ENCODE results near the gene BCAN.

Gene BCAN

DNA sequence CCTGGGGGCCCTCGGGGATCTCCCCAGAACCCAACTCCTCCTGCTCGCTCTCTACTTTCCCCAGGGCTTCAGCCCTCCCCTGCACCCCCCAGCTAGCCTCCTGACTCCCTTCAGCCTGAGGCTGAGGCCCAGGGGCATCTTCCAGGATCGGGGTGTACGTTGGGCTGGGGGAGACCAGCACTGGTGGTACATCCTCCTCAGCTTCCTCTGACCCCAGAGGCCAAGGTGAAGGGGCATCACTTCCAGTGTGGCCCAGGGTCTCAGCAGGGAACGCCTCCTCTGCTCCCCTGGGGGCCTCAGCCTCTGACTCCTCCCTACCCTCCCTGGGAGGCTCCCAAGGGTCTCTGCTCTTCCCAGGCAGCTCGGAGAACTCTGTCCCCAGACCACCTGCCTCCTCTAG lies 28.4 kb downstream of the BCAN start:
- no peaks in the 10 kb centered on the region for H3K27me3 ChIP-seq
- TF ChIP-seq, protein P1, sequence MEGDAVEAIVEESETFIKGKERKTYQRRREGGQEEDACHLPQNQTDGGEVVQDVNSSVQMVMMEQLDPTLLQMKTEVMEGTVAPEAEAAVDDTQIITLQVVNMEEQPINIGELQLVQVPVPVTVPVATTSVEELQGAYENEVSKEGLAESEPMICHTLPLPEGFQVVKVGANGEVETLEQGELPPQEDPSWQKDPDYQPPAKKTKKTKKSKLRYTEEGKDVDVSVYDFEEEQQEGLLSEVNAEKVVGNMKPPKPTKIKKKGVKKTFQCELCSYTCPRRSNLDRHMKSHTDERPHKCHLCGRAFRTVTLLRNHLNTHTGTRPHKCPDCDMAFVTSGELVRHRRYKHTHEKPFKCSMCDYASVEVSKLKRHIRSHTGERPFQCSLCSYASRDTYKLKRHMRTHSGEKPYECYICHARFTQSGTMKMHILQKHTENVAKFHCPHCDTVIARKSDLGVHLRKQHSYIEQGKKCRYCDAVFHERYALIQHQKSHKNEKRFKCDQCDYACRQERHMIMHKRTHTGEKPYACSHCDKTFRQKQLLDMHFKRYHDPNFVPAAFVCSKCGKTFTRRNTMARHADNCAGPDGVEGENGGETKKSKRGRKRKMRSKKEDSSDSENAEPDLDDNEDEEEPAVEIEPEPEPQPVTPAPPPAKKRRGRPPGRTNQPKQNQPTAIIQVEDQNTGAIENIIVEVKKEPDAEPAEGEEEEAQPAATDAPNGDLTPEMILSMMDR (IDR thresholded peaks at IDR 0.05; ENCODE audit: low read depth, low read length): no peak
- peaks cover 20% of the 10 kb centered on the region for H3K4me1 ChIP-seq
- H3K36me3 ChIP-seq: no peaks in the 10 kb centered on the region
- H3K4me3 ChIP-seq (ENCODE audit: low read depth, low read length): no peak overlapping the region
- no peaks in the 10 kb centered on the region for H3K9me3 ChIP-seq
- no peak for DNase-seq

DNA sequence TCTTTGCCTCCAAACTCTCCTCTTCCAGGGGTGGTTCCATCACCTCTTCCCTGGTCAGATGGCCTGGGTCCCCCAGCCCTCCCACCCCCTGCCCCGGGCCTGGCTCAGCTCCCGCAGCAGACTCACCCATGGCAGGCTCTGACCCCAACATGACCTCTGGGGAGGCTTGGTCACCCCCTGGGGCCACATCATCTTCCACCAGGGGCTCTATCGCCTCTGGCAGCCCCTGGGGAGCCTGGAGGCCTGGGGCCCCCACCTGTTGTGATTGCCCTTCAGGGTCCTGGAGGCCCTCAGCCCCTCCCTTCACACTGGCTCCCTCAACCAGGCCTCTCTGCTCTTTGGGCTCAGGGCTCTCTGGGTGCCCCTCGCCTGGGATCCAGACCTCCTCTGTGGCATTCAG lies 28.9 kb downstream of the BCAN start:
- TF ChIP-seq, protein P1 (IDR thresholded peaks at IDR 0.05; ENCODE audit: low read depth, low read length): no peak
- no peaks in the 10 kb centered on the region for H3K27me3 ChIP-seq
- no peak for DNase-seq
- no peak overlapping the region for H3K4me3 ChIP-seq (ENCODE audit: low read depth, low read length)
- H3K9me3 ChIP-seq: no peaks in the 10 kb centered on the region
- peaks cover 21% of the 10 kb centered on the region for H3K4me1 ChIP-seq
- no peaks in the 10 kb centered on the region for H3K36me3 ChIP-seq

DNA sequence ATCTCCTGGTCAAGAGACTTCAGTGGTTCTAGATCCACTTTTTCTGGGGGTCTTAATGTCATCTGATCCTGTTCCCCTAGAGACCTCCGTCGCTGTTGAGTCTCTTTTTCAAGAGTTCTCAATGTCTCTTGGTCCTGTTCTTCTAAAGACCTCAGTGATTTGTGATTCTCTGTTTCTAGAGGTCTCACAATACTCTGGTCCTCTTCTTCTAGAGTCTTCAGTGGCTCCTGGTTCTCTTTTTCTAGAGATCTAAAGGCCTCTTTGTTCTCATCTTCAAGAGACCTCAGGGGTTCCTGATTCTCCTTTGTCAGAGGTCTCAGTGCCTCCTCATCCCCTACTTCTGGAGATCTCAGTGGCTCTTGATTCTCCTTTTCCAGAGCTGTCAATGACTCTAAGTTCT lies 29.9 kb downstream of the BCAN start:
- H3K4me1 ChIP-seq: peaks cover 25% of the 10 kb centered on the region
- no peaks in the 10 kb centered on the region for H3K36me3 ChIP-seq
- H3K27me3 ChIP-seq: no peaks in the 10 kb centered on the region
- TF ChIP-seq, protein P1 (IDR thresholded peaks at IDR 0.05; ENCODE audit: low read depth, low read length): no peak
- no peak for DNase-seq
- H3K4me3 ChIP-seq (ENCODE audit: low read depth, low read length): no peak overlapping the region
- H3K9me3 ChIP-seq: no peaks in the 10 kb centered on the region

DNA sequence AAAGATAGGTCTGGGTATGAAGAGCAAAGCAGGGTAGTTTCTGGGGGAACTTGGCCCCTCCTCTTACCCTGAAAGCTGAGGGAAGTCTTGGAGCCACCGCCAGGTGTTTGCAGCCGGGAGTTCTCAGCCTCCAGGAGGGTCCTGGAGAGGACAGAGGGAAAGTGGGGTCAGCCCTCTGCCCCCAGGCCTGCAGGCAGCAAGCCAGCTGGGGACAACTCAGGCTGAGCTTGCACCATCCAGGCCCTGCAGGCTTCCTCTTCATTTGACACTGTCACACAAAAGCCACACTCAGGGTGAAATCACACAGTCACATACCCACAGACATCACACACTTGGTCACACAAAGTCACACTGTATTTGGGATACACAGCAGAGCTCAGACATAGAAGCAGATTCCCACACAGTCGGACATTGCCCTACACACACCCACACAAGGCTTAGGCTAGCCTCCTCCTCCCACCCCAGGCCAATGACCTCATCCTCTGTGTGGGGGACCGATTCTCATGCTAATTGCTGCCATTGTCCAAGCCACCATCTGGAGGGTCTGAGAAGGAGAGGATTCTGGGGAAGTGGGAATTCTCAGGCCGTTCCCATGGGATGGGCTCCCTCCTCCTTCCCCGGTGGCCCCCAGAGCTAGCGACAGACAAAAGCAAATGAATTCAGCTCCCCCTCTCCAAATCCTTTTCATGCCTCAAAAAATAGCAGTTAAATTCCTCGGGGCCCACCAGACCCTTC lies 31.6 kb downstream of the BCAN start:
- Histone ChIP-seq H3K36me3 (no peaks in the 10 kb centered on the region), H3K4me1 (peaks cover 18% of the 10 kb centered on the region), H3K27me3 (no peaks in the 10 kb centered on the region), H3K9me3 (no peaks in the 10 kb centered on the region), H3K4me3 (ENCODE audit: low read depth, low read length) (no peak overlapping the region)
- DNase-seq: no peak
- TF ChIP-seq, protein P1 (IDR thresholded peaks at IDR 0.05; ENCODE audit: low read depth, low read length): no peak

DNA sequence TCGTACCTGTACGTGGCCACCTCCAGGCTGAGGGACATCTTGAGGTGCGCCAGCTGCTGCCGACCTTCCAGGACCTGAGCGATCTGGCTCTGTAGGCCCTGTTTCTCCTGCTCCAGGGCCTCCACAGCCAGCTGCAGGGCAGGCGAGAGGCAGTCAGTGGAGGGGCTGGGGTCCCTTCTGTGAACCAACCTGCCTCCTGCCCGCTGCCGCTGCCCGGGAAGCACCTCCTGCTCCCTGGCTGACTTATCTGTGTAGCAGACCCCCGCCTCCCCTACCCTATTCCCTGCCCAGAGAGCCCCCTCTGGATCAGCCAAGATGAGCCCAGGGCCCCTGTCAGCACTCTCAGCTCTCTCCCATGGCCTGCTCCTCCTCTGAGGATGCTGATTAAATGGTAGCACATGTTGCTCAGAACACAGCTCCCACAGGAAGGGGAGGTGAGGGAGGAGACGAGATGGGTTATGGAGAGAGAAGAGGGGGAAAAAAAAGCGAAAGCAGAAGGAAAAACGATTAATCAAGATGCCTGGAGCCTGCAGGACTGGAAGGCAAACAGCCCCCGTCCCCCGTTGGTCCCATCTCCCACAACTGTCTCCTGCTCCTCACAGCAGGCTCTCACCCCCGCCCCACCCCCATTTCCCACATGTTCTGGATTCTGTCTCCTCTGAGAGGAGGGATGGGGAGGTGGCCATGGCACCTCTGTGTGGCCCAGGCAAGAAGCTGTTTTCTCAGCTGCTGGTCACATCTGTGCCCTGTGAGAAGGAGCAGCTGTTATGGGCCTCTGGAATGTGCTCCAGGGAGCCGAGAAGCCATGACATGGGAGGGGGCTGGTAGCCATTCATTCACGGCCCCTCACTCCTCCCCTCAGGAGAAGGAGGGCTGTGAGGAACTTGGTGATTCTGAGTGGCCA lies 33.5 kb downstream of the BCAN start:
- peaks cover 15% of the 10 kb centered on the region for H3K4me1 ChIP-seq
- TF ChIP-seq, protein P1 (IDR thresholded peaks at IDR 0.05; ENCODE audit: low read depth, low read length): no peak
- no peaks in the 10 kb centered on the region for H3K27me3 ChIP-seq
- no peaks in the 10 kb centered on the region for H3K36me3 ChIP-seq
- H3K4me3 ChIP-seq (ENCODE audit: low read depth, low read length): peak overlapping the region; percentile 38
- H3K9me3 ChIP-seq: no peaks in the 10 kb centered on the region
- DNase-seq: peak; percentile 84
